Lower lobe of right lung (tissue), 2 donors: Measurements from ENCODE around the gene PLEKHJ1. TPM values are rescaled to one million over a fixed set of nuclear protein-coding genes. Genes with fewer than 3 reads are reported as not detected.

ENCODE experiments used
- ATAC-seq, 2 donors: fragments of 200-7000 bp; cut with Tn5 transposase; one replicate each; pipeline ENCODE4 v1.9.1; 2020 to 2022; ENCODE audit warnings: mild to moderate bottlenecking in 2 of 2, moderate library complexity in 2 of 2
- DNase-seq: peaks from one replicate; pipeline ENCODE4 v3.0.0-alpha.2; 2020
- H3K27ac ChIP-seq: fragments of 200-600 bp; one replicate; pipeline ENCODE4 v1.8.0; 2022
- H3K27me3 ChIP-seq: fragments of 200-600 bp; one replicate; pipeline ENCODE4 v1.8.0; 2022; ENCODE audit warnings: low read depth
- H3K36me3 ChIP-seq: fragments of 200-600 bp; one replicate; pipeline ENCODE4 v1.8.0; 2022; ENCODE audit warnings: mild to moderate bottlenecking
- H3K4me1 ChIP-seq: fragments of 200-600 bp; one replicate; pipeline ENCODE4 v1.8.0; 2022
- H3K4me3 ChIP-seq: fragments of 200-600 bp; one replicate; pipeline ENCODE4 v1.8.0; 2022; ENCODE audit warnings: mild to moderate bottlenecking
- H3K9me3 ChIP-seq: fragments of 200-600 bp; one replicate; pipeline ENCODE4 v1.8.0; 2022
- intact Hi-C: fragments of 100-400 bp; cut with DNase I; formaldehyde crosslinking; loops from one replicate; pipeline ENCODE4 v1.11.0; 2022
- total RNA-seq: library from RNA; stranded (reverse); fragmentation: NEBNext Ultra II Directional; extraction: Animal tissue kit (Norgen Biotek cat#: 25700); gene quantifications from one replicate; pipeline ENCODE4 v1.2.1, GENCODE V29; 2021
- TF ChIP-seq, protein P1 (sequence below): fragments of 200-600 bp; IDR thresholded peaks from one replicate; pipeline ENCODE4 v1.8.0; 2022; ENCODE audit warnings: antibody characterized with exemption, mild to moderate bottlenecking
- donor health status: DM: no; HTN: yes; CAD: no; lungs with severe emphysema.

PLEKHJ1 gene
- total RNA-seq, 1 donor from 2014 or later, result 52.0 TPM

- intact Hi-C loops, result no loop called here
- no peak for DNase-seq
- Histone ChIP-seq H3K4me3 (peak overlapping the region; percentile 25), H3K27ac (no peak overlapping the region), H3K4me1 (peaks cover 36% of the 10 kb centered on the region), H3K27me3 (peaks cover 53% of the 10 kb centered on the region), H3K36me3 (peaks cover 15% of the 10 kb centered on the region), H3K9me3 (no peaks in the 10 kb centered on the region)
- ATAC-seq, result no peak
- TF ChIP-seq, protein P1, sequence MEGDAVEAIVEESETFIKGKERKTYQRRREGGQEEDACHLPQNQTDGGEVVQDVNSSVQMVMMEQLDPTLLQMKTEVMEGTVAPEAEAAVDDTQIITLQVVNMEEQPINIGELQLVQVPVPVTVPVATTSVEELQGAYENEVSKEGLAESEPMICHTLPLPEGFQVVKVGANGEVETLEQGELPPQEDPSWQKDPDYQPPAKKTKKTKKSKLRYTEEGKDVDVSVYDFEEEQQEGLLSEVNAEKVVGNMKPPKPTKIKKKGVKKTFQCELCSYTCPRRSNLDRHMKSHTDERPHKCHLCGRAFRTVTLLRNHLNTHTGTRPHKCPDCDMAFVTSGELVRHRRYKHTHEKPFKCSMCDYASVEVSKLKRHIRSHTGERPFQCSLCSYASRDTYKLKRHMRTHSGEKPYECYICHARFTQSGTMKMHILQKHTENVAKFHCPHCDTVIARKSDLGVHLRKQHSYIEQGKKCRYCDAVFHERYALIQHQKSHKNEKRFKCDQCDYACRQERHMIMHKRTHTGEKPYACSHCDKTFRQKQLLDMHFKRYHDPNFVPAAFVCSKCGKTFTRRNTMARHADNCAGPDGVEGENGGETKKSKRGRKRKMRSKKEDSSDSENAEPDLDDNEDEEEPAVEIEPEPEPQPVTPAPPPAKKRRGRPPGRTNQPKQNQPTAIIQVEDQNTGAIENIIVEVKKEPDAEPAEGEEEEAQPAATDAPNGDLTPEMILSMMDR, result no peak
Measured at GRCh38 chr19:2252055-2252796, 16.1 kb upstream of the PLEKHJ1 start.

DNA sequence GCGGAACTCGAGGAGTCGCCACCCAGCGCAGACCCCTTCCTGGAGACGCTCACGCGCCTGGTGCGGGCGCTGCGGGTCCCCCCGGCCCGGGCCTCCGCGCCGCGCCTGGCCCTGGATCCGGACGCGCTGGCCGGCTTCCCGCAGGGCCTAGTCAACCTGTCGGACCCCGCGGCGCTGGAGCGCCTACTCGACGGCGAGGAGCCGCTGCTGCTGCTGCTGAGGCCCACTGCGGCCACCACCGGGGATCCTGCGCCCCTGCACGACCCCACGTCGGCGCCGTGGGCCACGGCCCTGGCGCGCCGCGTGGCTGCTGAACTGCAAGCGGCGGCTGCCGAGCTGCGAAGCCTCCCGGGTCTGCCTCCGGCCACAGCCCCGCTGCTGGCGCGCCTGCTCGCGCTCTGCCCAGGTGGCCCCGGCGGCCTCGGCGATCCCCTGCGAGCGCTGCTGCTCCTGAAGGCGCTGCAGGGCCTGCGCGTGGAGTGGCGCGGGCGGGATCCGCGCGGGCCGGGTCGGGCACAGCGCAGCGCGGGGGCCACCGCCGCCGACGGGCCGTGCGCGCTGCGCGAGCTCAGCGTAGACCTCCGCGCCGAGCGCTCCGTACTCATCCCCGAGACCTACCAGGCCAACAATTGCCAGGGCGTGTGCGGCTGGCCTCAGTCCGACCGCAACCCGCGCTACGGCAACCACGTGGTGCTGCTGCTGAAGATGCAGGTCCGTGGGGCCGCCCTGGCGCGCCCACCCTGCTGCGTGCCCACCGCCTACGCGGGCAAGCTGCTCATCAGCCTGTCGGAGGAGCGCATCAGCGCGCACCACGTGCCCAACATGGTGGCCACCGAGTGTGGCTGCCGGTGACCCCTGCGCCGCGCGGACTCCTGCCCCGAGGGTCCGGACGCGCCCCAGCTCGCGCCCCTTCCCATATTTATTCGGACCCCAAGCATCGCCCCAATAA lies 15.3 kb upstream of the PLEKHJ1 start:
- Histone ChIP-seq H3K27me3 (peaks cover 53% of the 10 kb centered on the region), H3K4me1 (peaks cover 43% of the 10 kb centered on the region), H3K27ac (no peak overlapping the region), H3K9me3 (no peaks in the 10 kb centered on the region), H3K36me3 (peaks cover 24% of the 10 kb centered on the region), H3K4me3 (peak overlapping the region; percentile 25)
- intact Hi-C loops, result no loop called here
- TF ChIP-seq, protein P1, result no peak
- ATAC-seq (no peak), DNase-seq (no peak)

DNA sequence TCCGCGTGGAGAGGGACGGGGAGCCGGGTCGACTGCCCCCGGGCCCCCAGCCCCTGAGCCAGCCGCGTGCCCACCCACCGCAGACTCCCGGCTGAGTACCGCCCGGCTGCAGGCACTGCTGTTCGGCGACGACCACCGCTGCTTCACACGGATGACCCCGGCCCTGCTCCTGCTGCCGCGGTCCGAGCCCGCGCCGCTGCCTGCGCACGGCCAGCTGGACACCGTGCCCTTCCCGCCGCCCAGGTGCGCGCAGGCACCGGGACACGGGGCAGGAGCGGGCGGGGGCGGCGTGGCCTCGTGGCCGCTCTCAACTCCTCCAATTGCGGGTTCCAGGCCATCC lies 14.6 kb upstream of the PLEKHJ1 start:
- Histone ChIP-seq H3K27me3 (peaks cover 53% of the 10 kb centered on the region), H3K36me3 (peaks cover 30% of the 10 kb centered on the region), H3K4me3 (peak overlapping the region; percentile 25), H3K27ac (no peak overlapping the region), H3K9me3 (no peaks in the 10 kb centered on the region), H3K4me1 (peaks cover 43% of the 10 kb centered on the region)
- DNase-seq (no peak), ATAC-seq (no peak)
- intact Hi-C loops, result no loop called here
- TF ChIP-seq, protein P1, result no peak

- ATAC-seq (peak; percentile 3), DNase-seq (no peak)
- no peak overlapping the region for H3K27ac ChIP-seq
- no peak overlapping the region for H3K4me3 ChIP-seq
- peaks cover 43% of the 10 kb centered on the region for H3K4me1 ChIP-seq
- no peaks in the 10 kb centered on the region for H3K9me3 ChIP-seq
- H3K27me3 ChIP-seq, result peaks cover 53% of the 10 kb centered on the region
- TF ChIP-seq, protein P1, result no peak
- intact Hi-C loops, result no loop called here
- H3K36me3 ChIP-seq, result peaks cover 36% of the 10 kb centered on the region
Measured at GRCh38 chr19:2249880-2250765, 14.0 kb upstream of the PLEKHJ1 start.
